Epithelial cell of esophagus (primary cell): ENCODE results near the gene TTYH3.

ENCODE experiments used
- DNase-seq: peaks from one replicate; pipeline ENCODE4 v3.0.0; 2010; ENCODE audit warnings: low read depth
- H3K4me3 ChIP-seq: 2 replicates; pipeline ENCODE4 v1.5.1; 2011; ENCODE audit warnings: mild to moderate bottlenecking, low read length, control low read depth
- TF ChIP-seq, protein P1 (sequence below): IDR thresholded peaks from 2 replicates; pipeline ENCODE4 v1.5.1; 2011; ENCODE audit warnings: low read depth, mild to moderate bottlenecking, low read length, control low read depth, inconsistent platforms; ENCODE audit not compliant: insufficient read depth; ENCODE audit errors: missing control alignments

Gene TTYH3

GRCh38 chr7:2612445-2613097 is 19.2 kb upstream of the TTYH3 start:
- TF ChIP-seq, protein P1, sequence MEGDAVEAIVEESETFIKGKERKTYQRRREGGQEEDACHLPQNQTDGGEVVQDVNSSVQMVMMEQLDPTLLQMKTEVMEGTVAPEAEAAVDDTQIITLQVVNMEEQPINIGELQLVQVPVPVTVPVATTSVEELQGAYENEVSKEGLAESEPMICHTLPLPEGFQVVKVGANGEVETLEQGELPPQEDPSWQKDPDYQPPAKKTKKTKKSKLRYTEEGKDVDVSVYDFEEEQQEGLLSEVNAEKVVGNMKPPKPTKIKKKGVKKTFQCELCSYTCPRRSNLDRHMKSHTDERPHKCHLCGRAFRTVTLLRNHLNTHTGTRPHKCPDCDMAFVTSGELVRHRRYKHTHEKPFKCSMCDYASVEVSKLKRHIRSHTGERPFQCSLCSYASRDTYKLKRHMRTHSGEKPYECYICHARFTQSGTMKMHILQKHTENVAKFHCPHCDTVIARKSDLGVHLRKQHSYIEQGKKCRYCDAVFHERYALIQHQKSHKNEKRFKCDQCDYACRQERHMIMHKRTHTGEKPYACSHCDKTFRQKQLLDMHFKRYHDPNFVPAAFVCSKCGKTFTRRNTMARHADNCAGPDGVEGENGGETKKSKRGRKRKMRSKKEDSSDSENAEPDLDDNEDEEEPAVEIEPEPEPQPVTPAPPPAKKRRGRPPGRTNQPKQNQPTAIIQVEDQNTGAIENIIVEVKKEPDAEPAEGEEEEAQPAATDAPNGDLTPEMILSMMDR = no peak
- DNase-seq = no peak
- no peak overlapping the region for H3K4me3 ChIP-seq

DNA sequence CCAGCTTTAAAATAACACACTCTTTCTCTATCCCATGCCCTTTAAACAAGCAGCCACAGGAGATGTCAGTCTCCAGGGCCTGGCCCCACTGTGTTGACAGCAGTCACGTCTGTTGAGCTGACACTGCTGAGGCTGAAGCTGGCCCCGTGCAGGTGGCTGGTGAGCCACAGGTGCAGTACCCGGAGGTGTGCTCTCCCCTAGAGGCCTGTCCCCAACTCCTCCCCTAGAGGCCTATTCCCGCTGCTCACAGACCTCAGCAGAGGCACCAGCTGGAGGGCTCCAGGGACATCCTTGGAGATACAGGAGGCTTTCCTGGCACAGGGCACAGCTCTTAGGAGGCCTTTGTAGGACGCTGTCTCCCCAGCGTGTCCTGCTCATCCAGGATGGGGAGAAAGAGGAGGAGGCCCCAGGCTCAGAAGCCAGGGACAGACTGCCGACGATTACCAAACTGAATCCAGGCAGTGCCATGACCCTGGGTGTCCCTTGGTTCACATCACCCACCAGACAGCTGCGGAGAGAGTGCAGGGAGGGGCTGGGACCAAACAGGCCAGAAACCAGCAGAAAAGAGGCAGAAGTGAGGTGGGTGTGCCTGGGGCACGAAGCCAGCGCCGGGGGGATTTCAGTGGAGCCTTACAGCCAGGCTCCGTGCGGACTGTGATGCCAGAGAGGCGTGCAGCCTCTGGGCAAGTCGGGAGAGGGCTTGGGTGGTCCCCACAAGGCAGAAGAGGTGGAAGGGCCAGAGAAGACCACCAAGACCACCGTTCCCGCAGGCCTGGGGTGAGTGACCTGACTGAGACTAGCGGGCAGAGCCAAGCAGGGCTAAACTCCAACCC is 18.5 kb upstream of the TTYH3 start:
- DNase-seq = no peak
- no peak overlapping the region for H3K4me3 ChIP-seq
- TF ChIP-seq, protein P1 = no peak

- TF ChIP-seq, protein P1 = no peak
- DNase-seq = no peak
- H3K4me3 ChIP-seq = no peak overlapping the region
Observed at GRCh38 chr7:2613931-2614600, 17.7 kb upstream of the TTYH3 start.

DNA sequence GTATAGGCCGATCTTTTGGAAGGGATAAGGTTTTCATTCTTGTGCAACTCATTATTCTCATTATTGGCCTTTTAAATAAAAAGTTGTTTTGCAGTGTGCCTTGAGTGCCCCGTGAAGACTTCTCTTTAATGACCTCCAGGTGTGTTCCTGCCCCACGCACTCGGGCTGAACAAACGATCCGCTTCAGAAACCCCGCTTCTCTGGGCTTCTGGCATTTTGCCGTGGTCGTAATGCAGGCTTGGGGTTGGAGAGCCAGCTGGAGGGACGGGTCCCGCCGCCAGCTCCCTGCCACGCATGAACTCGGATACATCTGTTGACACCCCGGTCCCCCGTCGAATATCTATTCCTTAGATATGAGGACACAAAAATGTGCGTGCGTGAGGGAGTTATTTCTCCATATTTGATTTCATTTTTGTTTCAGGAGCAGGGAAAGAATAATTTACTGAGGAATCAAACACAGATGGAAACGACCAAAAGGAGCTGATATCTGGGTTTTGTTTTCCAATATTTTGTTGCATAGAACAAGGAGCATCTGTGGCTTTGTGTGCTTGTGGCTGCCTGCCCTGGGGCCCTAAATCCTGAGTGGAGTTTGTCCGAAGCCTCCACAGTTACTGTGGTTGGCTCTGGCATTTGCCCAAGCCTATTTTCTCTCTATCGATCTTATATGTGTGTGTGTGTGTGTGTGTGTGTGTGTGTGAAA is 17.0 kb upstream of the TTYH3 start:
- no peak overlapping the region for H3K4me3 ChIP-seq
- TF ChIP-seq, protein P1 = no peak
- DNase-seq = no peak

DNA sequence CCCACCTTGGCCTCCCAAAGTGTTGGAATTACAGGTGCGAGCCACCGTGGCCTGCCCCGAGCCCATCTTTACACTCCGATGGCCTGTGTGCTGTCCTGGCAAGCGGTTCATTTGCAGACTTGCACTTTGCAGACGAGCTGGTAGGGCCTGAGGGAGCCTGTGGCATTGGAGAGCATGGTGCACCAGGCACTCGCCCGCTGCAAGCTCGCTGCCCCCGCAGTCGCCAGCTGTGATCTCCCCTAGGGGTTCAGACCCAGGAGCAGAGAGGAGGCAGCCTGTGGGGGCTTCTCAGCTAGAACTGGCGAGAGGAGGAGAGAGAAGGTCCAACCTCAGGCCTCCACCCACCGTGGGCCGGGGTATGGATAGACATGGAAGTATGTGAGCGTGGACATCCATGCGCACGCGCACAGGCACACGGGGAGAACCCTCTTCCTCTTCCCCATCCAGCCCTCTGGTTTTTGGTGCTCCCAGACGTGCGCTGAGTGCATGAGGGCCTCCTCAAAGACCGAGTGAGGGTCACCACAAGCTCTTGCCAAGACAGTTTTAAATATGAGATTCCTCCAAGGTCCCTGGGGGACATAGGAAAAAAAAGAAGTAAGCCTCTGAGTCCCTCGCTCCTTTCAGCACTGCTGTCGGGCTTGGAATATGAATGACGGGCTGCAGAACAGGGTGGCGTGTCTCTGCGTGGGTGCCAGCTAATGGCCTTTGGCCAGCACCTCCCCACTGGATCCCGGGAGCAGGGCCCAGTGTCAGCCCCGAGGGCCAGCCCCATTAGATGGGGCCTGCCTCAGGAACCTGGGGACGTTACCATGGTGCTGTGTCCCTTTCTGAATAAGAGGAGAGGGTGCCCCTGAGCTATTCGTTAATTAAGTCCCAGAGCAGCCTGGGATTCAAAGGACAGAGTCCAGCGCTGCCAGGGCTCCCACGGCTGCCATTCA is 15.1 kb upstream of the TTYH3 start:
- no peak for DNase-seq
- no peak overlapping the region for H3K4me3 ChIP-seq

More for the DNA sequence above, 15.1 kb upstream of the TTYH3 start:
- TF ChIP-seq, protein P1 = no peak
